Natural killer cell (primary cell): Measurements from ENCODE around the gene ING5. TPM values are rescaled to one million over a fixed set of nuclear protein-coding genes. Genes with fewer than 3 reads are reported as not detected.
A peak's percentile ranks its signal among the peaks of the same experiment; 100 is the strongest.

Source experiments
- ATAC-seq, 3 donors: fragments of 150-1000 bp in 2 of 3; fragments of 200-7000 bp in 1 of 3; cut with Tn5 transposase; 1 replicate in 1 of 3; 2 replicates in 2 of 3; pipeline ENCODE4 v1.10.0; 2021; ENCODE audit warnings: mild to moderate bottlenecking in 2 of 3, moderate library complexity in 2 of 3
- DNase-seq, 2 donors: peaks; one replicate each; pipeline versions ENCODE4 v3.0.0 to v3.0.0-alpha.2; 2013 to 2021; ENCODE audit warnings: mixed read lengths in 1 of 2
- H3K27ac ChIP-seq: one replicate; pipeline ENCODE4 v1.5.1; 2013; ENCODE audit warnings: mild to moderate bottlenecking, low read length
- H3K27me3 ChIP-seq: one replicate; pipeline ENCODE4 v1.6.1; 2013; ENCODE audit warnings: low read length; ENCODE audit not compliant: control insufficient read depth, insufficient read depth
- H3K36me3 ChIP-seq: one replicate; pipeline ENCODE4 v1.6.1; 2013; ENCODE audit warnings: low read length; ENCODE audit not compliant: control insufficient read depth, insufficient read depth
- H3K4me1 ChIP-seq: one replicate; pipeline ENCODE4 v1.6.1; 2013; ENCODE audit warnings: low read length; ENCODE audit not compliant: control insufficient read depth, insufficient read depth
- H3K4me3 ChIP-seq: one replicate; pipeline ENCODE4 v1.5.1; 2013; ENCODE audit warnings: low read length
- H3K9me3 ChIP-seq: one replicate; pipeline ENCODE4 v1.6.1; 2013; ENCODE audit warnings: low read length; ENCODE audit not compliant: control insufficient read depth, insufficient read depth
- H3K27ac Mint-ChIP-seq, 2 donors: one replicate each; pipeline ENCODE4 v1.8.0; 2022; ENCODE audit warnings: mild to moderate bottlenecking in 2 of 2, mixed read lengths in 2 of 2, moderate library complexity in 1 of 2
- H3K27me3 Mint-ChIP-seq, 2 donors: one replicate each; pipeline ENCODE4 v1.8.0; 2022; ENCODE audit warnings: low read depth in 2 of 2, mixed read lengths in 2 of 2
- H3K36me3 Mint-ChIP-seq: one replicate; pipeline ENCODE4 v1.8.0; 2022; ENCODE audit warnings: mixed read lengths
- H3K4me1 Mint-ChIP-seq, 2 donors: one replicate each; pipeline ENCODE4 v1.8.0; 2022; ENCODE audit warnings: mixed read lengths in 2 of 2
- H3K4me3 Mint-ChIP-seq: one replicate; pipeline ENCODE4 v1.8.0; 2022; ENCODE audit warnings: mild to moderate bottlenecking, moderate library complexity, mixed read lengths
- H3K9me3 Mint-ChIP-seq, 2 donors: one replicate each; pipeline ENCODE4 v1.8.0; 2022; ENCODE audit warnings: mixed read lengths in 2 of 2
- CTCF ChIP-seq: fragments of 200-600 bp; IDR thresholded peaks from one replicate; pipeline ENCODE4 v1.8.0; 2022; ENCODE audit warnings: antibody characterized with exemption
- WGBS: methylation state at CpG from one replicate; pipeline ENCODE4 v1.1.7; 2013; ENCODE audit warnings: missing lambda C conversion rate; ENCODE audit not compliant: insufficient coverage; 5-methylcytosine and 5-hydroxymethylcytosine counted together
- intact Hi-C: fragments of 100-400 bp; cut with micrococcal nuclease; formaldehyde crosslinking; loops from one replicate; pipeline ENCODE4 v1.14.2; 2022
- total RNA-seq, 4 donors: library from RNA; stranded (reverse); fragments of 120-200 nt in 1 of 4; gene quantifications; one replicate each; pipeline versions ENCODE4 v1.2.3 to v1.2.4, GENCODE V29; 2013 to 2022

Gene ING5
- total RNA-seq, 3 donors from 2014 or later (not counting 1 experiment from before 2014, with no cell fraction given): 25.6 to 40.9 (median 34.7) TPM

GRCh38 chr2:241689306-241689705 lies 12.5 kb upstream of the ING5 start:
- H3K36me3 Mint-ChIP-seq: no peaks in the 10 kb centered on the region
- Histone ChIP-seq H3K9me3 (no peaks in the 10 kb centered on the region), H3K36me3 (peaks cover 13% of the 10 kb centered on the region), H3K4me3 (no peak overlapping the region), H3K27me3 (no peaks in the 10 kb centered on the region), H3K4me1 (peaks cover 18% of the 10 kb centered on the region), H3K27ac (no peak overlapping the region)
- no peak for TF ChIP-seq CTCF
- peak overlapping the region; percentile 35 for H3K4me3 Mint-ChIP-seq
- intact Hi-C loops: loop anchor here (5.0 to 10.0 kb wide), 2 partner anchors 73 to 185 kb away; no protein-coding TSS in a partner anchor
- H3K4me1 Mint-ChIP-seq: peaks cover 24 to 28% of the 10 kb centered on the region in 2 donors
- ATAC-seq: no peak
- no peaks in the 10 kb centered on the region for H3K27me3 Mint-ChIP-seq
- H3K9me3 Mint-ChIP-seq: no peaks in the 10 kb centered on the region
- WGBS: 84% methylated on average over 10 of the region's 10 CpGs
- no peak for DNase-seq
- no peak overlapping the region for H3K27ac Mint-ChIP-seq

GRCh38 chr2:241690202-241690717 lies 11.6 kb upstream of the ING5 start:
- Histone ChIP-seq H3K4me1 (peaks cover 18% of the 10 kb centered on the region), H3K4me3 (no peak overlapping the region), H3K36me3 (peaks cover 13% of the 10 kb centered on the region), H3K9me3 (no peaks in the 10 kb centered on the region), H3K27me3 (no peaks in the 10 kb centered on the region), H3K27ac (no peak overlapping the region)
- ATAC-seq (no peak), DNase-seq (no peak)
- Mint-ChIP-seq H3K4me3 (no peak overlapping the region), H3K27ac (no peak overlapping the region), H3K27me3 (no peaks in the 10 kb centered on the region), H3K36me3 (no peaks in the 10 kb centered on the region), H3K4me1 (peaks cover 22 to 28% of the 10 kb centered on the region in 2 donors), H3K9me3 (no peaks in the 10 kb centered on the region)
- no peak for TF ChIP-seq CTCF
- WGBS: 87% methylated on average over 6 of the region's 6 CpGs
- intact Hi-C loops: no loop called here

- Histone ChIP-seq H3K27ac (no peak overlapping the region), H3K4me3 (no peak overlapping the region), H3K4me1 (peaks cover 11% of the 10 kb centered on the region), H3K27me3 (no peaks in the 10 kb centered on the region), H3K9me3 (no peaks in the 10 kb centered on the region), H3K36me3 (peaks cover 13% of the 10 kb centered on the region)
- no peak for ATAC-seq
- TF ChIP-seq CTCF: no peak
- Mint-ChIP-seq H3K27ac (no peak overlapping the region), H3K36me3 (no peaks in the 10 kb centered on the region), H3K4me1 (peaks cover 13 to 16% of the 10 kb centered on the region in 2 donors), H3K4me3 (no peak overlapping the region), H3K9me3 (no peaks in the 10 kb centered on the region), H3K27me3 (no peaks in the 10 kb centered on the region)
- intact Hi-C loops: no loop called here
- no peak for DNase-seq
- 96% methylated on average over 5 of the region's 6 CpGs for whole genome bisulfite sequencing
Observed at GRCh38 chr2:241692448-241692847, 9.4 kb upstream of the ING5 start.

GRCh38 chr2:241695651-241696050 lies 6.2 kb upstream of the ING5 start:
- H3K9me3 ChIP-seq: no peaks in the 10 kb centered on the region
- H3K27ac Mint-ChIP-seq: no peak overlapping the region
- no peak overlapping the region for H3K4me3 ChIP-seq
- H3K4me3 Mint-ChIP-seq: no peak overlapping the region
- H3K27me3 Mint-ChIP-seq: no peaks in the 10 kb centered on the region
- H3K27ac ChIP-seq: no peak overlapping the region
- H3K36me3 Mint-ChIP-seq: no peaks in the 10 kb centered on the region
- DNase-seq (no peak), ATAC-seq (no peak)
- H3K36me3 ChIP-seq: peaks cover 6% of the 10 kb centered on the region
- intact Hi-C loops: no loop called here
- WGBS: 89% methylated on average over 4 of the region's 4 CpGs
- no peak for TF ChIP-seq CTCF
- no peaks in the 10 kb centered on the region for H3K4me1 Mint-ChIP-seq
- H3K4me1 ChIP-seq: peaks cover under 1% of the 10 kb centered on the region
- no peaks in the 10 kb centered on the region for H3K27me3 ChIP-seq
- H3K9me3 Mint-ChIP-seq: no peaks in the 10 kb centered on the region
